Measurements from ENCODE around the gene USP32.

The USP32 gene

GRCh38 chr17:60311936-60312335 is 80.0 kb downstream of the USP32 start:
- Histone ChIP-seq H4K20me1 (ENCODE audit: insufficient read depth, low read length) (no peaks in the 10 kb centered on the region), H3K79me2 (ENCODE audit: insufficient read depth, low read length) (no peaks in the 10 kb centered on the region)

GRCh38 chr17:60311186-60311585 is 80.7 kb downstream of the USP32 start:
- Histone ChIP-seq H3K4me3 (ENCODE audit: low read depth, low read length, poor library complexity, severe bottlenecking) (no peak overlapping the region), H3K27me3 (ENCODE audit: insufficient read depth, low read length) (no peaks in the 10 kb centered on the region), H3K4me1 (ENCODE audit: insufficient read depth, low read length, severe bottlenecking) (no peaks in the 10 kb centered on the region), H3K79me2 (ENCODE audit: insufficient read depth, low read length) (no peaks in the 10 kb centered on the region), H4K20me1 (ENCODE audit: insufficient read depth, low read length) (no peaks in the 10 kb centered on the region), H3K9me3 (ENCODE audit: low read length) (no peaks in the 10 kb centered on the region), H3K9ac (ENCODE audit: low read length) (no peak overlapping the region), H3K4me2 (ENCODE audit: low read length) (no peak overlapping the region), H3F3A (ENCODE audit: insufficient read depth, low read length) (no peaks in the 10 kb centered on the region), H3K36me3 (ENCODE audit: insufficient read depth, low read length) (no peaks in the 10 kb centered on the region), H3K9me2 (ENCODE audit: low read depth, low read length) (no peaks in the 10 kb centered on the region), H2AFZ (ENCODE audit: low read length) (no peak overlapping the region), H3K27ac (ENCODE audit: low read depth, low read length, poor library complexity, severe bottlenecking) (no peak overlapping the region)
- no peak for TF ChIP-seq EZH2 (IDR thresholded peaks at IDR 0.05; ENCODE audit: borderline replicate concordance, low read length)
- no peak for TF ChIP-seq CTCF (IDR thresholded peaks at IDR 0.05; ENCODE audit: low read length)

More at GRCh38 chr17:60311936-60312335, 80.0 kb downstream of the USP32 start:
- Histone ChIP-seq H2AFZ (ENCODE audit: low read length) (no peak overlapping the region), H3K9me2 (ENCODE audit: low read depth, low read length) (no peaks in the 10 kb centered on the region), H3K9me3 (ENCODE audit: low read length) (no peaks in the 10 kb centered on the region), H3K27me3 (ENCODE audit: insufficient read depth, low read length) (no peaks in the 10 kb centered on the region), H3F3A (ENCODE audit: insufficient read depth, low read length) (no peaks in the 10 kb centered on the region), H3K4me2 (ENCODE audit: low read length) (no peak overlapping the region), H3K4me1 (ENCODE audit: insufficient read depth, low read length, severe bottlenecking) (no peaks in the 10 kb centered on the region), H3K9ac (ENCODE audit: low read length) (no peak overlapping the region), H3K36me3 (ENCODE audit: insufficient read depth, low read length) (no peaks in the 10 kb centered on the region), H3K4me3 (ENCODE audit: low read depth, low read length, poor library complexity, severe bottlenecking) (no peak overlapping the region), H3K27ac (ENCODE audit: low read depth, low read length, poor library complexity, severe bottlenecking) (no peak overlapping the region)
- TF ChIP-seq CTCF (IDR thresholded peaks at IDR 0.05; ENCODE audit: low read length) (no peak), EZH2 (IDR thresholded peaks at IDR 0.05; ENCODE audit: borderline replicate concordance, low read length) (no peak)

GRCh38 chr17:60305141-60305540 is 86.8 kb downstream of the USP32 start:
- Histone ChIP-seq H3K4me1 (ENCODE audit: insufficient read depth, low read length, severe bottlenecking) (peaks cover 8% of the 10 kb centered on the region), H3K27ac (ENCODE audit: low read depth, low read length, poor library complexity, severe bottlenecking) (no peak overlapping the region), H3F3A (ENCODE audit: insufficient read depth, low read length) (no peaks in the 10 kb centered on the region), H3K27me3 (ENCODE audit: insufficient read depth, low read length) (no peaks in the 10 kb centered on the region), H2AFZ (ENCODE audit: low read length) (no peak overlapping the region), H4K20me1 (ENCODE audit: insufficient read depth, low read length) (no peaks in the 10 kb centered on the region), H3K9me3 (ENCODE audit: low read length) (peaks cover 4% of the 10 kb centered on the region; the same call in 1 of the 2 replicates), H3K9me2 (ENCODE audit: low read depth, low read length) (no peaks in the 10 kb centered on the region), H3K4me2 (ENCODE audit: low read length) (no peak overlapping the region; the same call in 1 of the 2 replicates), H3K79me2 (ENCODE audit: insufficient read depth, low read length) (no peaks in the 10 kb centered on the region), H3K9ac (ENCODE audit: low read length) (no peak overlapping the region), H3K4me3 (ENCODE audit: low read depth, low read length, poor library complexity, severe bottlenecking) (no peak overlapping the region), H3K36me3 (ENCODE audit: insufficient read depth, low read length) (peaks cover 11% of the 10 kb centered on the region; the same call in 1 of the 2 replicates)
- TF ChIP-seq EZH2 (IDR thresholded peaks at IDR 0.05; ENCODE audit: borderline replicate concordance, low read length): no peak
- no peak for TF ChIP-seq CTCF (IDR thresholded peaks at IDR 0.05; ENCODE audit: low read length)

Data from OCI-LY1 (cell line).